Stimulated activated naive B cell treated with anti-CD40 and anti-IgM and Interleukin-4, amounts not matched to agents 10 μg/mL and 1 μg/mL and 100 μg/mL, for 72 hours (primary cell): ENCODE results near the gene MEIOSIN.
"Not testable (repeated sequence)": the region's sequence is repeated elsewhere in the genome, so short reads cannot be mapped to it uniquely, and the experiment has no call there.

Source experiments
- ATAC-seq, 2 donors: fragments of 150-1000 bp; cut with Tn5 transposase; replicated peaks; 2 replicates each; pipeline ENCODE4 v1.10.0; 2021; ENCODE audit warnings: moderate library complexity in 1 of 2
- DNase-seq: peaks from one replicate; pipeline ENCODE4 v3.0.0; 2021
- H3K27ac Mint-ChIP-seq: one replicate; pipeline ENCODE4 v1.8.0; 2022; ENCODE audit warnings: mild to moderate bottlenecking, mixed read lengths
- H3K27me3 Mint-ChIP-seq, 2 donors: one replicate each; pipeline ENCODE4 v1.8.0; 2022; ENCODE audit warnings: mixed read lengths in 2 of 2
- H3K36me3 Mint-ChIP-seq, 2 donors: one replicate each; pipeline ENCODE4 v1.8.0; 2022; ENCODE audit warnings: mixed read lengths in 2 of 2, mild to moderate bottlenecking in 1 of 2
- H3K4me1 Mint-ChIP-seq, 2 donors: one replicate each; pipeline ENCODE4 v1.8.0; 2022; ENCODE audit warnings: mixed read lengths in 2 of 2, mild to moderate bottlenecking in 1 of 2
- H3K4me3 Mint-ChIP-seq, 2 donors: one replicate each; pipeline ENCODE4 v1.8.0; 2022; ENCODE audit warnings: mild to moderate bottlenecking in 2 of 2, mixed read lengths in 2 of 2, moderate library complexity in 1 of 2
- H3K9me3 Mint-ChIP-seq, 2 donors: one replicate each; pipeline ENCODE4 v1.8.0; 2022; ENCODE audit warnings: mixed read lengths in 2 of 2, mild to moderate bottlenecking in 1 of 2

Gene MEIOSIN

DNA sequence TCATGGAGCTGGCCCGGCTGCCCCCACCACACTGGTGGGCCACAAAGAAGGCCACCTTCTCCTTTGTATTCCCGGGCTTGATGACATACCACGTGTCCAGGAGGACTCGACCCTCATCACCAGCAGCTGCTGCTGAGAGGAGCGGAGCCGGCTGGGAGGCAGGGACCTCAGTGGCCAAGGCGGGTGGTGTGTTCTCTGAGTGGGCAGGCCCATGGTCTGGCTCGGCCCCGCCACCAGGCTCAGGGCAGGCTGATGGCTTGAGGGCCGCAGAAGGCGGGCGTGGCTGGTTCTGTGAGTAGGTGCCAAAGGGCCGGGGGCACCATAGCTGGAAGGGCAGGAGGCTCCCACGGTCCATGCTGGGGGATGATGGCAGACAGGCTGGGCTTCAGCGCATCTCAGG lies 20.1 kb upstream of the MEIOSIN start:
- ATAC-seq (no peak), DNase-seq (no peak)
- no peak overlapping the region for H3K27ac Mint-ChIP-seq
- H3K27me3 Mint-ChIP-seq: no peaks in the 10 kb centered on the region
- peaks cover 25 to 26% of the 10 kb centered on the region in 2 donors for H3K36me3 Mint-ChIP-seq
- no peak overlapping the region for H3K4me3 Mint-ChIP-seq
- H3K4me1 Mint-ChIP-seq: peaks cover 19 to 44% of the 10 kb centered on the region in 2 donors
- H3K9me3 Mint-ChIP-seq: no peaks in the 10 kb centered on the region

DNA sequence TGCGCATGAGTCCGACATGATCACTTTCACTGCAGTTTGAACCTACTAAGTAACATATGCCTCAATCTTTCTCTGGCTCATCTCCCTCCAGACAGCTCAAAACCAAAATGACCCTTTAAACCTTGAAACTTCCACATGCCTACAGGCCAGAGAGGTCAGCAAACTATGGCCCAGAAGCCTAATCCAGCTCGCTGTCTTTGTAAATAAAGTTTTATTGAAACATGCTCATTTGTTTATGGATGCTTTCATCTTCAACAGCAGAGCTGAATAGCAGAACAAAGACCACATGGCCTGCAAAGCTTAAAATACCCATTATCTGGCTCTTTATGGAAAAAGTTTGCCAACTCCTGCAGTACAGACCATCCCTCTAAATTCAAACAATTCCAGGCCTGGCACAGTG lies 18.1 kb upstream of the MEIOSIN start:
- Mint-ChIP-seq H3K9me3 (no peaks in the 10 kb centered on the region), H3K4me3 (no peak overlapping the region), H3K36me3 (peaks cover 32 to 34% of the 10 kb centered on the region in 2 donors), H3K27me3 (no peaks in the 10 kb centered on the region), H3K4me1 (peaks cover 26 to 51% of the 10 kb centered on the region in 2 donors), H3K27ac (no peak overlapping the region)
- DNase-seq (no peak), ATAC-seq (no peak)

DNA sequence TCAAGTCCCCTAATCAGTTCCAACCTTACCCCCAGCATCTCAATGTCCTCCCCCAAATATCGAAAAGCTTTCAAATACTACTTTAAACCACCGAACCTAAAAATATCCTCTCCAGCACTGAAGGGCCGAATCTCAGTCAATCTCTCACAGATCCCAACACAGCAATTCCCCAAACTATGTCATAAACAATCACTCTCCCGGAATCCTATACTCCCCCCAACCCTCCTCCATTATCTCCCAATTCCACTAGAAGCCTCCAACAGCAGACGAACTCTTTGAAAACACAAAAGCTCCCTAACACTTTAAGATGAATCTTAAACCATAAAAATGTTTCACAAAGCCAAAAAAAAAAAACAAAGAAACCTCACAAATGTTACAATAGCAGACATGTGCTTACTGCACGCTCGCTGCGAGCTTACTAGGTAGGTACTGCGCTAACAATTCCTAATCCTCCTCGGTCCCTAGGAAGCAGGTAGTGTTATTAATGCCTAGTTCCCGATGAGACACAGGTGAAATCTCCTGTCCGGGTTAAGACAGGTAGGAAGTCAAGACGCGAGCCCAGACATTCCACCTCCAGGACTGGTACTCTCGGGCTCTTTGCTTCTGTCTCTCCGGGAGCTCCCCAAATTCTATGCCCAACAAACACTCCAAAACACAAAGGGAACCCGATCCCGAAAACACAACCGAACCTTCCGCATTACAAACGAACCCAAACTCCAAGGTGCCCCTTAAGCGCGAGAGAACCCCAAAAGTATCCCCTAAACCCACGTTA lies 16.7 kb upstream of the MEIOSIN start:
- Mint-ChIP-seq H3K4me1 (peaks cover 22 to 41% of the 10 kb centered on the region in 2 donors), H3K9me3 (no peaks in the 10 kb centered on the region), H3K36me3 (peaks cover 29 to 32% of the 10 kb centered on the region in 2 donors), H3K27me3 (no peaks in the 10 kb centered on the region), H3K4me3 (peak overlapping the region; percentile 95 to 98), H3K27ac (peak overlapping the region; percentile 99)
- no peak for DNase-seq
- ATAC-seq: peak in 1 of 2 donors; percentile 5

DNA sequence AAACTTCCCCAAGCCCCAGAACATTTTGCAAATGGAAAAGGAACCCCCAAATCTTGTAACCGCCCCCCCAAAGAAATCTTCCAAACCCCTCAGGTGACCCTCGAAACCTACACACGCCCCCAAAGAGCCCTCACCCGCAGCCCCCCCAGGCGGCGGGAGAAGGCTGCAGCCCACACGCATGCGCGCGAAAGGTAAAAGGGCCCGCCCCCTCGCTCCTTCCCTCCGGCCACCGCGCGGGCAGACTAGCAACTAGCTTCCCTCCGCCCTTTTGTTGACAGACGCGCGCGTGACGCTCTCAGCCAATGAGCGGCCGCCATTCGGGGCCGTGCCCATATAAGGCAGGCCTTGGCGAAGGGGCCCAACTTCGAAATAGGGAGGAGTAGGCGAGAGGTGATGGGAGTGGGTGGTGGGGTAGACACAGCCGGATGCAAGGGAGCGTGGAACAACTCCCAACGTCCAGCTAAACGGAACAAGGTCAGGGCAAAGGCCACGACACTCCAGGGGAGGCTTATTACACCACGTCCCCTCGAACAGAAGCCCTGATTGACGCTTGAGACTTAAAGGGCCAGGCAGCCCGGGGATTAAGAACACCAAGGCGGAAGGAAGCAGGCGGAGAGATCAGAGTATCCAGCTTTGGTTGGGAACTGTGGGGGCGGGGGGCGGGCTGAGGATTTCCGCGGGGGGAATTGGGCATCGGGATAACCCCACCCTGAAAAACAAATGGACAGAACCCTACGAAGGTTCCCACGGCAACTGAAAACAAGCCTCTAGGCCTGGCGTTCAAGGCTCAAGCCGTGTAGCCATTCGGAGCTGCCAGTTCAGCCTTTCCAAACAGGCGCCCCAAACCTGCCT lies 15.9 kb upstream of the MEIOSIN start:
- Mint-ChIP-seq H3K4me3 (peak overlapping the region; percentile 95 to 98), H3K27ac (peak overlapping the region; percentile 99), H3K27me3 (no peaks in the 10 kb centered on the region), H3K9me3 (no peaks in the 10 kb centered on the region), H3K36me3 (peaks cover 30 to 32% of the 10 kb centered on the region in 2 donors), H3K4me1 (peaks cover 24 to 41% of the 10 kb centered on the region in 2 donors)
- DNase-seq (peak; percentile 99), ATAC-seq (peak; percentile 97 to 98)

DNA sequence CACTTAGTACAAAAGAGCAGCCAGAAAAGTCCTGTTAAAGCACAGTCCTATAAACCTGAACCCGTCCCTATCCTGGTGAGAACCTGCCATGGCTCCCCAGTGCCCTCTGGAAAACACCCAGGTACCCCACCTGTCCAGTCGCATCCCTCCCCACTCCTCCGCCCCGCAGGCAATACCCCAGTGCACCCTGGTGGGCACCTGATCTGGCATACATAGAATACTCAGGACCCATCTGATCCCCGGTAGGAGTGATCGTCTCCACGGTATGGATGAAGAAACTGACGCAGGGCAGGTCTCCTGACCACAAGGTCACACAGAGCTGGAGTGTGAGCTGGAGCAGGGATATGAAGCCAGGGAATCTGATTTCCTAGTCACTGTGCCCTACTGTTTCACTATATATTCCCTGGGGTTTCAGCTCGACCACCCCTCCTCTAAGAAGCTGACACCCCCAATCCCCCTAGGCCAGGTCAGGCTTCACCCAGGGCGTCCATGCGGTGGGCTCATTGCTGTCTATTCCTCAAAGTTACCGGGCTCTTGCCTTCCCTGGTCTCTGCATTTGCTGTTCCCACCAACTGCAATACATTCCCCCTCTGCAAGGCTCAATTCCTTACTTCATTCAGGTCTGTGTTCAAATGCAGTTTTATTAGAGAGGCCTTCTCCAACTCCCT lies 15.1 kb upstream of the MEIOSIN start:
- DNase-seq (no peak), ATAC-seq (no peak)
- Mint-ChIP-seq H3K27me3 (no peaks in the 10 kb centered on the region), H3K27ac (peak overlapping the region; percentile 99), H3K9me3 (no peaks in the 10 kb centered on the region), H3K36me3 (peaks cover 29 to 30% of the 10 kb centered on the region in 2 donors), H3K4me3 (peak overlapping the region; percentile 95 to 98), H3K4me1 (peaks cover 24 to 41% of the 10 kb centered on the region in 2 donors)

DNA sequence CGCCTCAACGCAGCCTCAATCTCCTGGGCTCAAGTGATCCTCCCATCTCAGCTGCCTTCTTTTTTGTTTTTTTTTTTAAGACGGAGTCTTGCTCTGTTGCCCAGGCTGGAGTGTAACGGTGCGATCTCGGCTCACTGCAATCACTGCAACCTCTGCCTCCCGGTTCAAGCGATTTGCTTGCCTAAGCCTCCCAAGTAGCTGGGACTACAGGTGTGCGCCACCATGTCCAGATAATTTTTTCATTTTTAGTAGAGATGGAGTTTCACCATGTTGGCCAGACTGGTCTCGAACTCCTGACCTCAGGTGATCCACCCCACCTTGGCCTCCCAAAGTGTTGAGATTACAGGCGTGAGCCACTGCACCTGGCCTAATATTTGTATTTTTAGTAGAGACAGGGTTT lies 13.2 kb upstream of the MEIOSIN start:
- not testable (repeated sequence) for H3K4me3 Mint-ChIP-seq, DNase-seq, H3K9me3 Mint-ChIP-seq, ATAC-seq, H3K27me3 Mint-ChIP-seq, H3K27ac Mint-ChIP-seq
- Mint-ChIP-seq H3K4me1 (peaks cover 24 to 32% of the 10 kb centered on the region in 2 donors), H3K36me3 (peaks cover 33 to 35% of the 10 kb centered on the region in 2 donors)

DNA sequence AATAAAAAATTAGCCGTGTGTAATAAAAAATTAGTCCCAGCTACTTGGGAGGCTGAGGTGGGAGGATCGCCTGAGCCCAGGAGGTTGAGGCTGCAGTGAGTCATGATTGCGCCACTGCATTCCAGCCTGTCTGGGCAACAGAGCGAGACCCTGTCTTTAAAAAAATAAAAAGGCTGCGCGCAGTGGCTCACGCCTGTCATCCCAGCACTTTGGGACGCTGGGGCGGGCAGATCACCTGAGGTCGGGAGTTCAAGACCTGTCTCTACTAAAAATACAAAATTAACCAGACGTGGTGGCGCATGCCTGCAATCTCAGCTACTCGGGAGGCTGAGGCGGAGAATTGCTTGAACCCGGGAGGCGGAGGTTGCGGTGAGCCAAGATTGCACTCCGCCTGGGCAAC lies 4.6 kb upstream of the MEIOSIN start:
- Mint-ChIP-seq H3K36me3 (peaks cover 13 to 14% of the 10 kb centered on the region in 2 donors), H3K4me3 (peak overlapping the region in 1 of 2 donors; percentile 25), H3K4me1 (peaks cover 24 to 51% of the 10 kb centered on the region in 2 donors)
- H3K27me3 Mint-ChIP-seq, H3K27ac Mint-ChIP-seq, H3K9me3 Mint-ChIP-seq, DNase-seq, ATAC-seq: not testable (repeated sequence)

DNA sequence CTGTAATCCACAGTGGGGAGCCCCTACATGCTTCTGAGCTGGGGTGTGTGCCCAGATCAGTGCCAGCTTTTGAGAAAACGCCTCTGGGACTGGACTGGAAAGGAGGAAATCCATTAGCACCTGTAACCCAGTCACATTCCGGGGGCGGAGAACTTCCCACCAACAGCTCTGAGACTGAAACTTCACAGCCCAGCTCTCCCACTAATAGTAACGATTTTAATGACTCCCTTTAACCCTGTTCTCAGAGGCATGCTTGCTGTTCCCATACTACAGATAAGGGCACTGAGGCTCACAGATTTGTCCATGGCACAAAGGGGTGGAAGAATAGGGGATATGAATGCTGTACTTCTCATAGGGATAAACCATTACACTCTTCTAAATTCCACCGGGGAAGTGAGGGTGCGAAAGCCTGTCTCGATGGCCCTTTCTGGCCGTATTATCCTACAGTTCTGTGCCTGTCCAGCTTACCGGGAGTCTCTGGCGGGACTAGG lies 3.4 kb upstream of the MEIOSIN start:
- no peak for DNase-seq

DNA sequence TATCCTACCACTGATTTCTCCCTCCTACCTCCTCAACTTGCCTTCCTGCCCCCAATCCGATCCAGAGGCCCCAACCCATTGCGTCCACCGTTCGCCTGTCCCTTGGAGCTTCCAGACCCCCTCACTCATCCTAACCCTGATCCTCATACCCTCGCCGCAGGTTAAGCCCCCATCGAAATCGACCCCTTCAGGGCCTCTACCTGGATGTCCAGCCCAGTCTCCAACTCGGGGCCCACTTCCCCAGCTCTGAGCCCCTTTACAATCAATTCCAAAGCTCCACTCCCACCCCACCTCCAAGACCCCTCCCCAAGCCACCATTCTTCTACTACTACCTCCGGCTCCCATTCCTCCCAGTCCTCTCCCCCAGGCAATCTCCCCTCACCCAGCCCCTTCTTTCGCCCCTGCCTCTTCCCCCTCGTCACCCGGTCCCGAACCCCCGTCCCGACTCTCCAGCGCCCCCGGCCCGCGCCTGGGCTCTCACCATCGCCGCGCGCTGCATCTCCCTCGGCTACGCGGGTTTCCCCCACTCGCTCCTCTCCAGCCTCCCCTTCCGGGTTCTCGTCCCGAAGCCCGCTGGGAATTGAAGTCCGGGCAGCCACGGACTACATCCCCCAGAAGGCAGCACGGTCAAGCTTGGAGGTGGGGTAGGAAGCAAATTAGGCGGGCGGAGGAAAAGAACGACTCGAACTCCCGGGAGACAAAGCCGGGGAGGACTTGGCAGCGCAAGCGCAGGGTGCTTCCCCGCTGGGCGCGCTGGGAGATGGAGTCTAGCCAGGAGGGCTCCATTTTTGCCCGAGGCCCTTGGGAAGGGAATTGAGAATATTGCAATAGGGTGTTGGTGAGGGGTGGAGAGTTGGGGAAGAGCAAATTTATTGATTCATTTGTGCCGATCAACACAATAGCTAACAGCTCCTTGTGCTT lies 2.6 kb upstream of the MEIOSIN start, which contains the start of gene FBXO46:
Gene FBXO46 (minus strand): TSS at position 529 of the 921 bp plus-strand sequence. CDS start 17,401 bp downstream, outside the sequence.
- no peaks in the 10 kb centered on the region for H3K9me3 Mint-ChIP-seq
- DNase-seq (peak; percentile 97), ATAC-seq (peak; percentile 98 to 99)
- H3K27ac Mint-ChIP-seq: peak within 1 kb of the TSS; percentile 94
- peaks cover 22 to 50% of the 10 kb centered on the region in 2 donors for H3K4me1 Mint-ChIP-seq
- no peaks in the 10 kb centered on the region for H3K27me3 Mint-ChIP-seq
- H3K4me3 Mint-ChIP-seq: peak within 1 kb of the TSS; percentile 91 to 96
- H3K36me3 Mint-ChIP-seq: peaks cover 9 to 12% of the 10 kb centered on the region in 2 donors

More for the DNA sequence above, 3.4 kb upstream of the MEIOSIN start:
- no peak for ATAC-seq
- Mint-ChIP-seq H3K4me1 (peaks cover 22 to 51% of the 10 kb centered on the region in 2 donors), H3K36me3 (peaks cover 9 to 12% of the 10 kb centered on the region in 2 donors), H3K27me3 (no peaks in the 10 kb centered on the region), H3K4me3 (peak overlapping the region; percentile 91 to 96), H3K27ac (peak overlapping the region; percentile 94), H3K9me3 (no peaks in the 10 kb centered on the region)

DNA sequence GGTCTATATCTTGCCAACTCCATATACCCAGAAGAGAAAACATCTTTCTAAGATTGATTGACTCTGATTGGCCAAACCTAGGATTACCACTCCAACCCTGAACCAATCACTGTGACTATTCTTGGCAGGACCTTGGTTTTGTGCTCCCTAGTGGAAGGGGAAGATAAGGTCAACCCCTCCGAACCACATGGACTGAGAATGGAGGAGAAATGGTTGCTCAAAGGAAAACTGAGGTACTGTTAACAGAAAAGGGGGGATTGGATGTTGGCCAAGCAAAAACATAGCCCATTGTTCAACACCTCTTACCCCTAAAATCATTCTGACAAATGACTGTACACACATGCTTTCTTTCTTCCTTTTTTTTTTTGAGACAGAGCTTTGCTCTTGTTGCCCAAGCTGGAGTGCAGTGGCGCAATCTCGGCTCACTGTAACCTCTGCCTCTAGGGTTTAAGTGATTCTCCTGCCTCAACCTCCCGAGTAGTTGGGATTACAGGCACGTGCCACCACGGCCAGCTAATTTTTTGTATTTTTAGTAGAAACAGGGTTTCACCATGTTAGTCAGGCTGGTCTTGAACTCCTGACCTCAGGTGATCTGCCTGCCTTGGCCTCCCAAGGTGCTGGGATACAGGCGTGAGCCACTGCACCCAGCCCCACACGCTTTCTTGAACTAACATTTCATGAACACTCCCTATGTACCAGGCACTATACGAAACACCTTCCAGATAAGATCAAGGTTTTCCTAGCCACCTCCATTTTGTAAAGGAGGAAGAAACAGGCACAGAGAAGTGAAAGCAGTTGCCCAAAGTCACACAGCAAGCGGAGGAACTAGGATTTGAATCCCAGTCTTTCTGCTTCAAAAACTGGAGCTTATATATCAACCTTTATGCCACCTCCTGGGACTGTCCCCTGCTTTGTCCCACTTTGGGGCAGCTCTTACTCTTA lies 6.5 kb downstream of the MEIOSIN start:
- Mint-ChIP-seq H3K27ac (no peak overlapping the region), H3K27me3 (peaks cover 16 to 18% of the 10 kb centered on the region in 2 donors)

DNA sequence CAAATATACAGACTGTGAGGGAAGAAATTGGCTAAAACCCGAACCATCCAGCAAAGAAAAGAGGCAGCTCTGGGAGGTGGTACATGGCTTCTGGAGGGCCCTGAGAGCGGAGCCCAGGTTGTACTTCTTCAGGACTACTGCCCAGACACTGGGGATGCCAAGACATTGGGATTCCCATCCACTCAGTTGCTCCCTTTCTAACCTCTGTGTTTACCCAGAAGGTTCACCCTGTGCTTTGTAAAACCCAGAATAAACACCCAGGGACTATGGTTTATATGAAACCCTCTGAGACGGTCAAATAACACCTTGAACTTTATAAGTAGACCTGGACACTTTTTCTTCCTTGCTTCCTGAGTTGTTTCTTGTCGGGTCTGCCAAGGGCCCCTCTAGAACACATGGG lies 9.7 kb downstream of the MEIOSIN start:
- no peaks in the 10 kb centered on the region for H3K4me1 Mint-ChIP-seq
- no peak for ATAC-seq
- DNase-seq: no peak

More for the DNA sequence above, 6.5 kb downstream of the MEIOSIN start:
- ATAC-seq (no peak), DNase-seq (no peak)
- no peaks in the 10 kb centered on the region for H3K36me3 Mint-ChIP-seq
- no peaks in the 10 kb centered on the region for H3K4me1 Mint-ChIP-seq
- H3K4me3 Mint-ChIP-seq: no peak overlapping the region
- H3K9me3 Mint-ChIP-seq: no peaks in the 10 kb centered on the region

DNA sequence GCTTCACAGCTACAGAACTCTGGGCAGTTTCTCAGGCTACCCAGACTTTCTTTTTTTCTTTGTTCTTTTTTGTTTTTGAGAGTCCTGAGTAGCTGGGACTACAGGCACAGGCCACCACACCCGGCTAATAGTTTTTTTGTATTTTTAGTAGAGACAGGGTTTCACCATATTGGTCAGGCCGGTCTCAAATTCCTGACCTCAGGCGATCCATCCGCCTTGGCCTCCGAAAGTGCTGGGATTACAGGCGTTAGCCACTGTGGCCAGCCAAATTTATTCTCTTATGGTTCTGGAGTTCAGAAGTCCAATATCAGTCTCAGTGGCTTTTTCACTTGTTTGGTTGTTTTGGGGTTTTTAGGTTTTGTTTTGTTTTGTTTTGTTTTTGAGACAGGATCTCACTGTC lies 12.4 kb downstream of the MEIOSIN start:
- Mint-ChIP-seq H3K4me1 (no peaks in the 10 kb centered on the region), H3K36me3 (no peaks in the 10 kb centered on the region), H3K27me3 (peaks cover 18 to 41% of the 10 kb centered on the region in 2 donors), H3K4me3 (no peak overlapping the region), H3K9me3 (no peaks in the 10 kb centered on the region), H3K27ac (no peak overlapping the region)
- no peak for ATAC-seq
- DNase-seq: no peak

More for the DNA sequence above, 9.7 kb downstream of the MEIOSIN start:
- no peak overlapping the region for H3K4me3 Mint-ChIP-seq
- H3K36me3 Mint-ChIP-seq: no peaks in the 10 kb centered on the region
- no peak overlapping the region for H3K27ac Mint-ChIP-seq
- H3K27me3 Mint-ChIP-seq: peaks cover 26 to 41% of the 10 kb centered on the region in 2 donors
- H3K9me3 Mint-ChIP-seq: no peaks in the 10 kb centered on the region
